GM10266 (cell line): ENCODE results near the gene NSL1.

Source experiments
- DNase-seq: peaks from one replicate; pipeline ENCODE4 v3.0.0; 2012; ENCODE audit errors: extremely low spot score
- CTCF ChIP-seq: IDR thresholded peaks from 2 replicates; pipeline ENCODE4 v1.5.1; 2012; ENCODE audit warnings: mild to moderate bottlenecking, low read depth; ENCODE audit not compliant: control insufficient read depth, insufficient read depth; ENCODE audit errors: missing control alignments

Gene NSL1

DNA sequence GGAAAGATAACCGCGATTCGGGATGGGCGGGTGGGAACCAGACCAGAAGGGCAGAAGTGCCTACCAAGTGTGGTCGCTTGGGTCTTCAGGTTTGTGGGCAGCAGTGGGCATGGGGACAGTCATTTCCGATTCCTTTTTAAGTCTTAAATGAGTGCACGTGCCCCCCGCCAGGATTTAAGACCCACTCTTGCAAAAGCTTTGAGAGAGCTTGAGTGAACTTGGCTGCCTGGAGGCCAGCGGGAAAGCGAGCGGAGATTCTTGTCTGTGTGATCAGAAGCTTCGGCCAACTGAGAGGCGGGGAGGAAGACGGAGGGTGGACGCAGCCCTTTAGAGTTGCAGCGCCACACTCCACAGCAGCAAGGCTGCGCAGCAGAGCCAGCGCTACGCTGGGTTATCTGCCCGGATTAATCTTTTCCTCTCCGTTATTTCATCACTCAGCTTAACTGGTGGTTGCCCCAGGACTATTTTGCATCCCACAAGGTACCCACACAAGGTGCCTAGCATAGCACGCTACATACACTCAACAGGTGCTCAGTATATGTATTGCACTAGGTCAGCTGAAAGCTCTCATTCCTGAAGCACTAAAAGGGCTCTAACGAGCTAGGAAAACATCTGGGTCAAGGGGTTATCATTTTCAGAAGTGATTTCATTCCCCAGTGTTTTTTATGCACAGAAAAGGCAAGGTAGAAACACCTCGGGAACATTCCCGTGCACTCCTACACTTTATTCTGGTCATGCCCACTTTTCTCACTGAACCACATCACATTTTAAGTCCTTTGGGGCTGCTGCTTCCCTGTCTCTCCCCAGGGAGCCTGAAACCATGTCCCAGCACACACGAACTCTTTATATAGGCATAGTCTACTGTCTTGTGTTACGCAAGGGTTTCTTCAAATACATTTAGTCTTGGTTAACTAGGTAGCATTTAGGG lies 90.4 kb downstream of the NSL1 start:
- TF ChIP-seq CTCF, result peak; percentile 23
- DNase-seq, result no peak

- TF ChIP-seq CTCF, result no peak
- DNase-seq, result peak; percentile 76
Measured at GRCh38 chr1:212700223-212700891, 91.2 kb downstream of the NSL1 start.

DNA sequence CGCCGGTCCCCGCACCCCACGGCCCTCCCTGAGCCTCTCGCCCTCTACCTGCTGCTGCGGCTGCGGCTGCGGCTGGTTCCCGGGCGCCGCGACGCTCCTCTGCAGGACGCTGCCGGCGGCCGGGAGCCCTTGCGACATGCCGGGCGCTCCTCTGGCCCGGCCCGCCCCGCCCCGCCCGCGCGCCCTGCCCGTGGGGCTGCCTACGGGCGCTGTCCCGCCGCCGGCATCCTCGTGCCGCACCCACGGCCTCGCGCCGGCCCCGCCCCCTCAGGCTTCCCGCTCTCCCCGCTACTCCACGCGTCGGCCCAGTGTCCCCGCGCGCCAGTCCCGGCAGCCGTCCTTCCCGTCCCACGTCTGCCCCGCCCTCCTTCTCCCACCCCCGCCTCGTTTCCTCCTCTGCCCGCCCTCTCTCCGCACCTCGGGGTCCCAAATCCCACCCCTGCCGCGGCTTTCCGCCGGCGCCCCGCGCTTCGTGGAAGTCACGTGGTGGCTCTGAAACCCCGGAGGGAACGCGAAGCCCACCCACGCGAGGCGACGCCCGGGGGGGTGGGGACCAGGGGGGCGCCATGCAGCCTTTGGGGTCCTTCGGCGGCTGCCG lies 91.9 kb downstream of the NSL1 start, which contains the start of gene BATF3:
BATF3 (minus strand) TSS at position 216 of the 598 bp plus-strand sequence; CDS start at position 138, 78 bp downstream.
- DNase-seq, result peak; percentile 64
- TF ChIP-seq CTCF, result no peak

- DNase-seq, result peak; percentile 82
- peak; percentile 74 for TF ChIP-seq CTCF
Measured at GRCh38 chr1:212699104-212699624, 92.4 kb downstream of the NSL1 start.

DNA sequence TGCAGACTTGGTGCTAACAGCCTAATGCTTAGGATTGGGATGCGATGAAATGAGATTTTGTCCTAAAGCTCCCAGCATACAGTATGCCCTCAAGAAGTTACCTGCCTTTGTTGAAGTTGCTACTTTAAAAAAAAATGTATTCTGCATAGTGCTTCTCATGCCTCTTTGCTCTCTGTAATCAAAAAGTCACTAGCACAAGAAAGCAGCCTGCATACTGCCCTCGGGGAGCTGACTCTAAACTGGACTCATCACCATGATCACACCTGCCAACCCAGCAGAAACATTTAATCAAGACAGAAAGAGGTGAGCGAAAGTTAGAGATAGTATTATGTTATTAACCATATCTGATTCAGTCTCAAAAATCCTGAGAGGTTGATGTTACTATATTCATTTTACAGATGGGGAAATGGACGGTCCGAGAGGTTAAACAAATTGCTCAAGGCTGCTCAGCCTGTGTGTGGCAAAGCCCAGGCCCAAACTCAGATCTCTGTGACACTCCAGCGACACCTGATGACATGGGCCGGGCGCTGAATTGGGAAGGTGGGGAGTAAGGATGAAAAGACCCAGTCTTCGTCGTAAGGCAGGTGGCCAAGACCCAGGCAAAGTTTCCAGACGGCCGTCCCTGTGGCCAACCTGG lies 93.0 kb downstream of the NSL1 start:
- no peak for DNase-seq
- peak; percentile 34 for TF ChIP-seq CTCF

GRCh38 chr1:212696721-212697331 lies 94.8 kb downstream of the NSL1 start:
- DNase-seq, result no peak
- no peak for TF ChIP-seq CTCF
